NCI-H460 (cell line): Measurements from ENCODE around the gene DLGAP1. TPM values are rescaled to one million over a fixed set of nuclear protein-coding genes. Genes with fewer than 3 reads are reported as not detected.
"Not testable (repeated sequence)": the region's sequence is repeated elsewhere in the genome, so short reads cannot be mapped to it uniquely, and the experiment has no call there.

Source experiments
- DNase-seq: peaks from one replicate; pipeline ENCODE4 v3.0.0-alpha.2; 2016; ENCODE audit warnings: low read depth; ENCODE audit errors: extremely low read depth
- polyA plus RNA-seq: library from polyadenylated mRNA; depleted of rRNA; stranded (reverse); fragments of >200 nt; gene quantifications from 2 replicates; pipeline ENCODE4 v1.2.3, GENCODE V29; 2014; cell fraction: nucleus; rRNA removed
- total RNA-seq: library from RNA; depleted of rRNA; stranded (reverse); fragments of >200 nt; shearing (Covaris generic); gene quantifications from 2 replicates; pipeline ENCODE4 v1.2.3, GENCODE V29; 2014; rRNA removed

DLGAP1 gene
- 1.8 and 2.2 TPM in 2 replicates for total RNA-seq
- 1.2 and 2.2 TPM in 2 replicates for polyA plus RNA-seq

- no peak for DNase-seq
Observed at GRCh38 chr18:4455113-4455811, at the start of gene DLGAP1. DLGAP1 (minus strand) TSS chr18:4455307.

- DNase-seq, result not testable (repeated sequence)
Observed at GRCh38 chr18:4494703-4495284, 39.7 kb upstream of the DLGAP1 start.

- no peak for DNase-seq
Observed at GRCh38 chr18:4468511-4468910, 13.4 kb upstream of the DLGAP1 start.

- no peak for DNase-seq
Observed at GRCh38 chr18:4454537-4455112, 482 bp downstream of the DLGAP1 start.

- no peak for DNase-seq
Observed at GRCh38 chr18:4453874-4454536, 1.1 kb downstream of the DLGAP1 start.

GRCh38 chr18:4453567-4453873, 1.6 kb downstream of the DLGAP1 start:
- DNase-seq, result no peak

GRCh38 chr18:4450065-4450658, 4.9 kb downstream of the DLGAP1 start:
- DNase-seq, result no peak

- no peak for DNase-seq
Observed at GRCh38 chr18:4445902-4446301, 9.2 kb downstream of the DLGAP1 start.

- no peak for DNase-seq
Observed at GRCh38 chr18:4444306-4444705, 10.8 kb downstream of the DLGAP1 start.

GRCh38 chr18:4441098-4441497, 14.0 kb downstream of the DLGAP1 start:
- no peak for DNase-seq

- no peak for DNase-seq
Observed at GRCh38 chr18:4438938-4439337, 16.2 kb downstream of the DLGAP1 start.

GRCh38 chr18:4433717-4434116, 21.4 kb downstream of the DLGAP1 start:
- DNase-seq, result peak; percentile 28

- DNase-seq, result no peak
Observed at GRCh38 chr18:4430836-4431235, 24.3 kb downstream of the DLGAP1 start.

- no peak for DNase-seq
Observed at GRCh38 chr18:4417714-4418113, 37.4 kb downstream of the DLGAP1 start.

GRCh38 chr18:4416976-4417375, 38.1 kb downstream of the DLGAP1 start:
- DNase-seq, result no peak

GRCh38 chr18:4412286-4412685, 42.8 kb downstream of the DLGAP1 start:
- DNase-seq, result no peak

- no peak for DNase-seq
Observed at GRCh38 chr18:4406856-4407255, 48.3 kb downstream of the DLGAP1 start.

GRCh38 chr18:4405965-4406364, 49.1 kb downstream of the DLGAP1 start:
- no peak for DNase-seq

GRCh38 chr18:4403836-4404235, 51.3 kb downstream of the DLGAP1 start:
- DNase-seq, result no peak

- no peak for DNase-seq
Observed at GRCh38 chr18:4400911-4401310, 54.2 kb downstream of the DLGAP1 start.

GRCh38 chr18:4399929-4400328, 55.2 kb downstream of the DLGAP1 start:
- DNase-seq, result no peak
